B cell (primary cell): ENCODE measurements around the gene CLEC1A.

Experiments
- EZH2 ChIP-seq: IDR thresholded peaks from 2 replicates; pipeline ENCODE4 v1.6.1; 2012; ENCODE audit warnings: borderline replicate concordance, low read depth, mild to moderate bottlenecking, moderate library complexity, low read length; ENCODE audit not compliant: insufficient read depth, poor library complexity, severe bottlenecking
- TF ChIP-seq, protein P1 (sequence below): fragments of 200-600 bp; IDR thresholded peaks from one replicate; pipeline ENCODE4 v1.8.0; 2022; ENCODE audit warnings: antibody characterized with exemption, mild to moderate bottlenecking

DNA sequence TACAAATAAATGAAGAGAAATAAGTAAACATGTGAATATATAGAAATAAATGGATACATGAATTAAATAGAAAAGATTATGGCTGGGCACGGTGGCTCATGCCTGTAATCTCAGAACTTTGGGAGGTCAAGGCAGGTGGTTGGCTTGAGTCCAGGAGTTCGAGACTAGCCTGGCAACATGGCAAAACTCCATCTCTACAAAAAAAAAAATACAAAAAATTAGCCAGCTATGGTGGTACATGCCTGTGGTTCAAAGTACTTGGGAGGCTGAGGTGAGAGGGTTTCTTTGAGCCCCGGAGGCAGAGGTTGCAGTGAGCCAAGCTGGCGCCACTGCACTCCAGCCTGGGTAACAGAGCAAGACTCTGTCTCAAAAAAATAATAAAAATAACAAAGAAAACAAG, 36.3 kb upstream of the CLEC1A start:
- TF ChIP-seq, protein P1, sequence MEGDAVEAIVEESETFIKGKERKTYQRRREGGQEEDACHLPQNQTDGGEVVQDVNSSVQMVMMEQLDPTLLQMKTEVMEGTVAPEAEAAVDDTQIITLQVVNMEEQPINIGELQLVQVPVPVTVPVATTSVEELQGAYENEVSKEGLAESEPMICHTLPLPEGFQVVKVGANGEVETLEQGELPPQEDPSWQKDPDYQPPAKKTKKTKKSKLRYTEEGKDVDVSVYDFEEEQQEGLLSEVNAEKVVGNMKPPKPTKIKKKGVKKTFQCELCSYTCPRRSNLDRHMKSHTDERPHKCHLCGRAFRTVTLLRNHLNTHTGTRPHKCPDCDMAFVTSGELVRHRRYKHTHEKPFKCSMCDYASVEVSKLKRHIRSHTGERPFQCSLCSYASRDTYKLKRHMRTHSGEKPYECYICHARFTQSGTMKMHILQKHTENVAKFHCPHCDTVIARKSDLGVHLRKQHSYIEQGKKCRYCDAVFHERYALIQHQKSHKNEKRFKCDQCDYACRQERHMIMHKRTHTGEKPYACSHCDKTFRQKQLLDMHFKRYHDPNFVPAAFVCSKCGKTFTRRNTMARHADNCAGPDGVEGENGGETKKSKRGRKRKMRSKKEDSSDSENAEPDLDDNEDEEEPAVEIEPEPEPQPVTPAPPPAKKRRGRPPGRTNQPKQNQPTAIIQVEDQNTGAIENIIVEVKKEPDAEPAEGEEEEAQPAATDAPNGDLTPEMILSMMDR, result no peak
- no peak for TF ChIP-seq EZH2
